ENCODE data around the gene TRPC4AP.

DNA sequence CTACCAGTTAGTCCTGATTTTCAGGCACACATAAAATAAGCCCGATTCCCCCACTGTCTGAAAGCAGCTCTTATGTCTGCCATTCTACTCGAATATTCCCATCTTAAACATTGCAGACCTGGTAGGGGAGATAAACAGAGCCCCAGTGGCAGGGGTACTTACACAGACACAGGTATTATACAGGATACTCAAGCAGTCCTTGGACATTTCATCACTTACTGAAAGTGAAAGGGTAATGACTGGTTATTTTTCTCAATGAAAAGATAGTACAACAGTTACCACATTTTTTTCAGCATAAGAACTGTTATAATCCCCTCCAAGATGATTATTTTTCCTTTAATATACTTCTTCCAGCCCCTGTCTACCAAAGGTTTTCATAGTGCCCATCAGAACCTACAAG lies 37.8 kb downstream of the TRPC4AP start:
- no peak for TF ChIP-seq CTCF (IDR thresholded peaks at IDR 0.05)
- TF ChIP-seq POLR2A (IDR thresholded peaks at IDR 0.05): no peak

Measured in thyroid gland (tissue), 4 donors.